Natural killer cell (primary cell): ENCODE data around the gene CDC25C. TPM values are rescaled to one million over a fixed set of nuclear protein-coding genes. Genes with fewer than 3 reads are reported as not detected.

Experiments used
- ATAC-seq, 3 donors: fragments of 150-1000 bp in 2 of 3; fragments of 200-7000 bp in 1 of 3; cut with Tn5 transposase; 1 replicate in 1 of 3; 2 replicates in 2 of 3; pipeline ENCODE4 v1.10.0; 2021; ENCODE audit warnings: mild to moderate bottlenecking in 2 of 3, moderate library complexity in 2 of 3
- DNase-seq, 2 donors: peaks; one replicate each; pipeline versions ENCODE4 v3.0.0 to v3.0.0-alpha.2; 2013 to 2021; ENCODE audit warnings: mixed read lengths in 1 of 2
- H3K27ac ChIP-seq: one replicate; pipeline ENCODE4 v1.5.1; 2013; ENCODE audit warnings: mild to moderate bottlenecking, low read length
- H3K27me3 ChIP-seq: one replicate; pipeline ENCODE4 v1.6.1; 2013; ENCODE audit warnings: low read length; ENCODE audit not compliant: control insufficient read depth, insufficient read depth
- H3K36me3 ChIP-seq: one replicate; pipeline ENCODE4 v1.6.1; 2013; ENCODE audit warnings: low read length; ENCODE audit not compliant: control insufficient read depth, insufficient read depth
- H3K4me1 ChIP-seq: one replicate; pipeline ENCODE4 v1.6.1; 2013; ENCODE audit warnings: low read length; ENCODE audit not compliant: control insufficient read depth, insufficient read depth
- H3K4me3 ChIP-seq: one replicate; pipeline ENCODE4 v1.5.1; 2013; ENCODE audit warnings: low read length
- H3K9me3 ChIP-seq: one replicate; pipeline ENCODE4 v1.6.1; 2013; ENCODE audit warnings: low read length; ENCODE audit not compliant: control insufficient read depth, insufficient read depth
- H3K27ac Mint-ChIP-seq, 2 donors: one replicate each; pipeline ENCODE4 v1.8.0; 2022; ENCODE audit warnings: mild to moderate bottlenecking in 2 of 2, mixed read lengths in 2 of 2, moderate library complexity in 1 of 2
- H3K27me3 Mint-ChIP-seq, 2 donors: one replicate each; pipeline ENCODE4 v1.8.0; 2022; ENCODE audit warnings: low read depth in 2 of 2, mixed read lengths in 2 of 2
- H3K36me3 Mint-ChIP-seq: one replicate; pipeline ENCODE4 v1.8.0; 2022; ENCODE audit warnings: mixed read lengths
- H3K4me1 Mint-ChIP-seq, 2 donors: one replicate each; pipeline ENCODE4 v1.8.0; 2022; ENCODE audit warnings: mixed read lengths in 2 of 2
- H3K4me3 Mint-ChIP-seq: one replicate; pipeline ENCODE4 v1.8.0; 2022; ENCODE audit warnings: mild to moderate bottlenecking, moderate library complexity, mixed read lengths
- H3K9me3 Mint-ChIP-seq, 2 donors: one replicate each; pipeline ENCODE4 v1.8.0; 2022; ENCODE audit warnings: mixed read lengths in 2 of 2
- WGBS: methylation state at CpG from one replicate; pipeline ENCODE4 v1.1.7; 2013; ENCODE audit warnings: missing lambda C conversion rate; ENCODE audit not compliant: insufficient coverage; 5-methylcytosine and 5-hydroxymethylcytosine counted together
- intact Hi-C: fragments of 100-400 bp; cut with micrococcal nuclease; formaldehyde crosslinking; loops from one replicate; pipeline ENCODE4 v1.14.2; 2022
- total RNA-seq, 4 donors: library from RNA; stranded (reverse); fragments of 120-200 nt in 1 of 4; gene quantifications; one replicate each; pipeline versions ENCODE4 v1.2.3 to v1.2.4, GENCODE V29; 2013 to 2022
- TF ChIP-seq, protein P1 (sequence below): fragments of 200-600 bp; IDR thresholded peaks from one replicate; pipeline ENCODE4 v1.8.0; 2022; ENCODE audit warnings: antibody characterized with exemption

The CDC25C gene
- total RNA-seq, 3 donors from 2014 or later (not counting 1 experiment from before 2014, with no cell fraction given) = 0.47 to 0.48 TPM; not detected in 1

DNA sequence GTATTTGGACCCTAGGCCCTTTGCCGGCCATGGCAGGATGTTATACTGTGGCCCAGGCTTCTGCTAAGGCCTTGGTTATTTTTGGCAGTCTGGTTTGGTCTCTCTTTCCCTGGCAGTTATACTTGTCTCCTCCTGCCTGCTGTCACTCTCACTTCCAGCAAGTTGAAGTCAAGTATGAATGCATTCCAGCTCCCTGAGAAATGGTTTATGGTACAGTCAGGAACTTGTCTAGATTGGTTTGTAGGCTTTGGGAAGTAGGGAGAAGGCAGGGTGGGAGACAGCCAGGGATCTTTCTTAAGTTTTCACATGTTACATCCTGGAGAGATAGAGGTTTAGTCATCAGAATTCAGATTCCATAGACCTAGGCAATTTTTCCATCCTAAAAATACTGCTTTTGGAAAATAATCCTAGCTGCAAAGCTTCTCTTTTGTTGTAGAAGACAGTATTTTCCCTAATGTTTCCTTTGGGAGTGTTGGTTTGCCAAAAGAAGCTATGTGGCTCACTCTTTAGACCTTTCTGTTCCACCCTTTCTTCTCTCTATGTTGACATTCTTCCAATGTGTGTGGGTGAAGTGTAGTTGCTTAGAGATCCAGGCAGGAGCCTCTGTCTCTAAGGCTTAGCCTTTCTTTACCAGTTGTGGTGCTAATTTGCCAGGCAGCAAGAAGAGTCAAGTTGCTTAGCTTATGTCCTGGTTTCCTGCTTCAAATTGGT, 18.4 kb upstream of the CDC25C start:
- H3K27me3 Mint-ChIP-seq = no peaks in the 10 kb centered on the region
- Histone ChIP-seq H3K4me1 (peaks cover 18% of the 10 kb centered on the region), H3K4me3 (no peak overlapping the region), H3K9me3 (peaks cover 3% of the 10 kb centered on the region), H3K27me3 (no peaks in the 10 kb centered on the region), H3K27ac (no peak overlapping the region), H3K36me3 (peaks cover 26% of the 10 kb centered on the region)
- WGBS = 20% methylated on average over 1 of the region's 1 CpG
- intact Hi-C loops = loop anchor here (5.0 kb wide), 1 partner anchor 173 kb away; the partner anchor contains the start of genes BRD8 and KIF20A
- peak overlapping the region; percentile 58 for H3K4me3 Mint-ChIP-seq
- H3K27ac Mint-ChIP-seq = peak overlapping the region; percentile 66 to 83
- DNase-seq = no peak
- TF ChIP-seq, protein P1, sequence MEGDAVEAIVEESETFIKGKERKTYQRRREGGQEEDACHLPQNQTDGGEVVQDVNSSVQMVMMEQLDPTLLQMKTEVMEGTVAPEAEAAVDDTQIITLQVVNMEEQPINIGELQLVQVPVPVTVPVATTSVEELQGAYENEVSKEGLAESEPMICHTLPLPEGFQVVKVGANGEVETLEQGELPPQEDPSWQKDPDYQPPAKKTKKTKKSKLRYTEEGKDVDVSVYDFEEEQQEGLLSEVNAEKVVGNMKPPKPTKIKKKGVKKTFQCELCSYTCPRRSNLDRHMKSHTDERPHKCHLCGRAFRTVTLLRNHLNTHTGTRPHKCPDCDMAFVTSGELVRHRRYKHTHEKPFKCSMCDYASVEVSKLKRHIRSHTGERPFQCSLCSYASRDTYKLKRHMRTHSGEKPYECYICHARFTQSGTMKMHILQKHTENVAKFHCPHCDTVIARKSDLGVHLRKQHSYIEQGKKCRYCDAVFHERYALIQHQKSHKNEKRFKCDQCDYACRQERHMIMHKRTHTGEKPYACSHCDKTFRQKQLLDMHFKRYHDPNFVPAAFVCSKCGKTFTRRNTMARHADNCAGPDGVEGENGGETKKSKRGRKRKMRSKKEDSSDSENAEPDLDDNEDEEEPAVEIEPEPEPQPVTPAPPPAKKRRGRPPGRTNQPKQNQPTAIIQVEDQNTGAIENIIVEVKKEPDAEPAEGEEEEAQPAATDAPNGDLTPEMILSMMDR = no peak
- peaks cover 36 to 40% of the 10 kb centered on the region in 2 donors for H3K4me1 Mint-ChIP-seq
- ATAC-seq = no peak
- peaks cover 7% of the 10 kb centered on the region for H3K36me3 Mint-ChIP-seq
- H3K9me3 Mint-ChIP-seq = peaks cover 0 to 5% of the 10 kb centered on the region in 2 donors

DNA sequence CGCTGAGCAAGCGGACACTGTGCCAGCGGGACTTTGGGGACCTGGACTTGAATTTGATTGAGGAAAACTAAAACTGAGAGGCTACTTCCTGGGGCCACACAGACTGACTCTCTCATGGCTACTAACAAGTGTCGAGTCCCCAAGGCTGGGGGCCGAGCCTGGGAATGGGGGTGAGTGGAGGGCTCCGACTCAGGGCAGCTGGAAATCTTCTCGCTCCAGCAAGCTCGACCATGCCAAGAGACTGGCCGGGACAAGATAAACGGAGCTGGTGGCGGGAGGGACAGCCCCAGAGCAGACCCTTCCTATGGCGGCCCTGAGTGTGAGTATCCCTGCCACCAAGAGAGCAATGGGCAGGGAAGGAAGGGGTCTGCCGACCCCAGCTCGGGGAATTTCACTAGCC, 15.3 kb upstream of the CDC25C start:
- H3K4me3 Mint-ChIP-seq = no peak overlapping the region
- DNase-seq (no peak), ATAC-seq (no peak)
- TF ChIP-seq, protein P1 = no peak
- no peaks in the 10 kb centered on the region for H3K9me3 ChIP-seq
- H3K36me3 ChIP-seq = peaks cover 35% of the 10 kb centered on the region
- intact Hi-C loops = no loop called here
- WGBS = 97% methylated on average over 14 of the region's 14 CpGs
- no peaks in the 10 kb centered on the region for H3K36me3 Mint-ChIP-seq
- H3K27ac ChIP-seq = no peak overlapping the region
- peaks cover 3% of the 10 kb centered on the region for H3K4me1 ChIP-seq
- no peaks in the 10 kb centered on the region for H3K27me3 ChIP-seq
- H3K9me3 Mint-ChIP-seq = peaks cover 0 to 2% of the 10 kb centered on the region in 2 donors
- H3K27me3 Mint-ChIP-seq = no peaks in the 10 kb centered on the region
- H3K4me3 ChIP-seq = no peak overlapping the region
- peaks cover 16 to 17% of the 10 kb centered on the region in 2 donors for H3K4me1 Mint-ChIP-seq
- no peak overlapping the region for H3K27ac Mint-ChIP-seq

DNA sequence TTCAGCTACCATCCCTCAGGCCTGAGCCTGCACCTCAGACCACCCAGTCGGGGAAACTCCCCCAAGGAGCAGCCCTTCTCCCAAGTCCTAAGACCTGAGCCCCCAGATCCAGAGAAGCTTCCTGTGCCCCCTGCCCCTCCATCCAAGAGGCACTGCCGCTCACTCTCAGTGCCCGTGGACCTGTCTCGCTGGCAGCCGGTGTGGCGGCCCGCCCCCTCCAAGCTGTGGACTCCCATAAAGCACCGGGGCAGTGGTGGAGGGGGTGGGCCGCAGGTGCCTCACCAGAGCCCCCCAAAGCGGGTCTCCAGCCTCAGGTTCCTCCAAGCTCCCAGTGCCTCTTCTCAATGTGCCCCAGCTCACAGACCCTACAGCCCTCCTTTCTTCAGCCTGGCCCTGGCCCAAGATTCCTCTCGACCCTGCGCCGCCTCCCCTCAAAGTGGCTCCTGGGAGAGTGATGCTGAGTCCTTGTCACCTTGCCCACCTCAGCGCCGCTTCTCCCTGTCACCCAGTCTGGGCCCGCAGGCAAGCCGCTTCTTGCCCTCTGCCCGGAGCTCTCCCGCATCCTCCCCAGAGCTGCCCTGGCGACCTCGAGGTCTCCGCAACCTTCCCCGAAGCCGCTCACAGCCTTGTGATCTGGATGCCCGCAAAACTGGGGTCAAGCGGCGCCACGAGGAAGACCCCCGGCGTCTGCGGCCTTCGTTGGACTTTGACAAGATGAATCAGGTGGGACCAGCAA, 13.5 kb upstream of the CDC25C start:
- no peaks in the 10 kb centered on the region for H3K36me3 Mint-ChIP-seq
- Histone ChIP-seq H3K36me3 (peaks cover 44% of the 10 kb centered on the region), H3K27me3 (no peaks in the 10 kb centered on the region), H3K4me3 (no peak overlapping the region), H3K27ac (no peak overlapping the region), H3K4me1 (no peaks in the 10 kb centered on the region), H3K9me3 (no peaks in the 10 kb centered on the region)
- H3K27ac Mint-ChIP-seq = no peak overlapping the region
- H3K4me1 Mint-ChIP-seq = peaks cover 17 to 21% of the 10 kb centered on the region in 2 donors
- no peaks in the 10 kb centered on the region for H3K27me3 Mint-ChIP-seq
- TF ChIP-seq, protein P1 = no peak
- ATAC-seq = peak in 1 of 3 donors; percentile 14
- 98% methylated on average over 32 of the region's 32 CpGs for WGBS
- H3K9me3 Mint-ChIP-seq = no peaks in the 10 kb centered on the region
- H3K4me3 Mint-ChIP-seq = no peak overlapping the region
- no peak for DNase-seq
- intact Hi-C loops = no loop called here
